H1 (cell line): ENCODE data around the gene FCN2. TPM values are rescaled to one million over a fixed set of nuclear protein-coding genes. Genes with fewer than 3 reads are reported as not detected.

ENCODE experiments used
- CREB1 ChIP-seq: IDR thresholded peaks from 2 replicates; pipeline ENCODE4 v1.6.1; 2012; ENCODE audit warnings: inconsistent platforms
- polyA plus RNA-seq, 7 experiments: library from polyadenylated mRNA; depleted of rRNA in 3 of 7; stranded (reverse) in 5 of 7; unstranded in 2 of 7; fragments of >200 nt in 5 of 7; fragments of 200-250 nt in 2 of 7; gene quantifications; 1 replicate in 5 of 7; 2 replicates in 1 of 7; 4 replicates in 1 of 7; pipeline versions ENCODE4 v1.2.1 to v1.2.3, GENCODE V29; 2011 to 2013; ENCODE audit warnings: missing spikeins in 2 of 7, mixed read lengths in 2 of 7
- total RNA-seq: library from RNA; stranded (reverse); fragmentation: NEBNext Ultra II Directional; extraction: Animal tissue kit (Norgen Biotek cat#: 25700); gene quantifications from 2 replicates; pipeline ENCODE4 v1.2.1, GENCODE V29; 2021

FCN2 gene
- total and polyA plus RNA-seq, 2 of the 8 experiments (the other 6 are each of a cell fraction or from before 2014, with no cell fraction given), result not detected

DNA sequence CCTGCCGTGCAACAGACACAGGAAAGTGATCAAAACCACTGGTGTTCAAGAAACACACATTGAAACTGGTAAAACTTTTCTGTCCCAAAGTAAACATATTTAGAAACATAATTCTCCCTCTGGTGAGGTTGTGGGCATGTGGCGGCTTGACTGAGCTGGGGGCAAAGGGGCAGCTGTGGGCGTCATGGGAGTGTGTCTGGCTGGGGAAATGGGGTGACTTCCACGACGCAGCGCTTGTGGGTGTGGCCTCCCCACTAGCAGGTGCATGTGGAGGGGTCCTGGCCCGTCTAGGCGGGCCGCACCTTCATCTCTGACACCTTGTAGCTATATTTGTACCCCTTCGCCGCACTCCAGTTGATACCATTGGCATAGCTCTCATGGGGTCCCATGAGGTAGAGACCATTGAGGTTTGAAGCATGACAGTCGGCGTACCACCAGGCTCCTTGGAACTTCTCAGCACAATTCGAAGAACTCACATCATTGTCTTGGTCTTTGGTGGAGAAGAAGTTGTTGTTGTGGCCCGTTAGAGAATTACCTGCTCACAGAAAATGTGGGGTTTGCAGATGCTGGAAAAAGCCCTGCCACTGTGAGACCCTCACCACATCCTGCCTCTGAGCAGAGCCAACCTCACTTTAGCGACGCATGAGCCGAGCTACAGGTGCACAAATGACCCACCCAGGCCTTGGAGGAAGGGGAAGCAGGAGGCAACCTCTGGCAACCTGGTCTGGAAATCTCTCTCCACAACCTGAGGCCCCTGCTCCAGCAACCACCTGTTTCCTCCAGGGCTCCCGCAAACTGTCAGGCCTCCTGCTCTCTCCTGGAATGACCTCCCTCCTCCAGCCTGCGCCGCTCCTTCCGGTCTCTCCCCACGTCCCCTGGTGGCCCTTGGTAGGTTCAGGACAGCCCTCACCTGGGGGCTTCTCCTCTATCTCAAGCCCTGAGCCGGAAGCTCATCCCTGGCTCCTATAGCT lies 29.2 kb downstream of the FCN2 start (continued):
- no peak for TF ChIP-seq CREB1
- TF ChIP-seq, all 59 proteins: peak for 0
